HG02885 (cell line): Measurements from ENCODE around the gene CREBBP.
A peak's percentile ranks its signal among the peaks of the same experiment; 100 is the strongest.
"Not testable (repeated sequence)": the region's sequence is repeated elsewhere in the genome, so short reads cannot be mapped to it uniquely, and the experiment has no call there.

Source experiments
- ATAC-seq: cut with Tn5 transposase; IDR thresholded peaks from one replicate; pipeline ENCODE4 v1.9.1; 2021; ENCODE audit warnings: mild to moderate bottlenecking; ENCODE audit not compliant: unreplicated experiment, poor library complexity

The CREBBP gene

DNA sequence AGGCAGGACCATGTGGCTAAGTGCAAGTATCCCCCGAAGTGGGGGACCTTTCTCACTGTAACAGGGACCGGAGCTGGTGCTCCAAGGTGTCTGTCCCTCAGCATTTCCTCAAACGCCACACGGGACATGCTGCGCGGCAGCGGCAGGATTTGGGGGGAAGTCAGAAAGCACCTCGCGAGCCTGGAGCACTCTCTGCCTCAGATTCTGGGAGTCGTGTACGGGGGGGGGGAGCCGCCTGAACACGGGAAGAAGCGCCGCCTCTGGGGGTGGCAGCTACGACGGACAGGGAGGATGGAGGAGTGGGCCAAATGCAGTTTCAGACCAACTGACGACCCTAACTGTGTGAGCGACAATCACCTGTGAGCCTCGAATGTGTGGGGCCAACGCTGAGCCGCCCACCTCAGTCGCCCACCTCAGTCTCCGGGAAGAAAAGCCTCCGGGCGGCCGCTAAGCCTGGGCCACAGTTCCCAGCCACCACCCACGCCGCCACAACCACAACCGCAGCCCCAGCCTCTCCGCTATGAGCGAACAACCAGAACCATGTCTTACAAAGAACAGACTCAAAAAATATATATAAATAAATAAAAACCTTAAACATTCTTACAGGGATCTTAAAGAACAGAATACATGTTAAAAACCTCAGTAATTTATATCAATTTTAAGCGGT lies 154.4 kb downstream of the CREBBP start:
- ATAC-seq: no peak

DNA sequence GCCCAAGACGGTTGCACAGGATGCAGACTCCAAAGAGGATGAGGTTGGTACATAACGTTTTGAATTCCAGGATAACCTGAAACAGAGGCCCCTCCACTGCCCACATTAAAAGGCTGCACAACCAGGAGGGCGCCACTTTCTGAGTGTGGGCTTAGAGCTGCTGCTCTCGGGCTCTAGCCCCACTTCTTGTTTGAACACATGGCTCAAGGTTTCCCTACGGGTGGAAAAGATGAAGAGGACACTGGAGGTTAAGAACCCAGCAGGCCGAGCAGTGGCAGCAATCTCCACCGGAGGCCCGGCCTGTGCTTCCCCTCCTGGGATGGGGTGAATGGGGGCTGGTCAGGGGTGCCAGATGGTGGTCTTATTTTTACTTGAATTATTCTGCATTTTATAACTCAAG lies 155.2 kb downstream of the CREBBP start:
- no peak for ATAC-seq

DNA sequence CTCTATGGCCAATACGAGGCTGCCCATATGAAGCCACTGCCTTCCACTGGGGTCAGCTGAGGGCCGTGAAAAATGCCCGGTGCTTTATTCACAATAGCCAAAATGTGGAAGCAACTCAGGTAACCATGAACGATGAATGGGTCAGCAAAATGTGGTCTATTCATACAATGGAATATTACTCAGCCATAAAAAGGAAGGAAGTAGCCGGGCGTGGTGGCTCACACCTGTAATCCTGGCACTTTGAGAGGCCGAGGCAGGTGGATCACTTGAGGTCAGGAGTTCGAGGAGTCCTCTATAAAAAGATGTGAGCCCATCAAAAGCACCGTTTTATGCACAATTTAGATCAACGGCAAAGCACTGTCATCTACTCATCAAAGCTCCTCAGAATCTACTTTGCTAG lies 158.0 kb downstream of the CREBBP start:
- ATAC-seq: no peak

DNA sequence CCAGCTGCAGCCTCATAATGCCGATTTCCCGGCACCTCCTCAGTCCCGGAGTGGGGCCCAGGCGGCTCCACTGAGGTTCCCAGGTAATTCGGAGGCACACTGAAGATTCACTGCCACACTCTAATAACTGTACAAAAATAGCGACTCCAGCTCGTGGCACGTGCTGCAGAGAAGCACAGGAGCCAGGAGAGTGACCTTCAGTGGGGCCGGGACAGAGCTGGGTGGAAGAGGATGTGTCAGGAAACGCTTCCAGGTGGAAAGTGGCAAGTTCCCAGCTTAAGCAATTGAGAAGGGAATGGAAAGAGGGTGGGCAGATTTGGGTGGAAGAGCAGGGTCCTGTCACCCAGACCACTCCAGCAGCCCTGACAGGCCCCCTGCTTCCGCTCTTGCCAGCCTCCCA lies 160.1 kb downstream of the CREBBP start:
- ATAC-seq: no peak

DNA sequence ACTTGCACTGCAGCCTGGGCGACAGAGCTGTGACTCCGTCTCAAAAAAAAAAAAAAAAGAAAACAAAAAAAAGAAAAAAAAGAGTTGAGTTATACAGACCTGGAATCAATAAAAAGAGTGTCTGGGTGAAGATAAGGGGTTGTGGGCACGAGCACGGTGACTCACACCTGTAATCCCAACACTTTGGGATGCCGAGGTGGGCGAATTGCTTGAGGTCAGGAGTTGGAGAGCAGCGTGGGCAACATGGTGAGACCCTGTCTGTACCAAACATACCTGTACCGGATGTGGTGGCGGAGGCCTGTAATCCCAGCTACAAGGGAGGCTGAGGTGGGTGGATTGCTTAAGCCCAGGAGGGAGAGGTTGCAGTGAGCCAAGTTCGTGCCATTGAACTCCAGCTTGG lies 161.9 kb downstream of the CREBBP start:
- ATAC-seq: no peak

DNA sequence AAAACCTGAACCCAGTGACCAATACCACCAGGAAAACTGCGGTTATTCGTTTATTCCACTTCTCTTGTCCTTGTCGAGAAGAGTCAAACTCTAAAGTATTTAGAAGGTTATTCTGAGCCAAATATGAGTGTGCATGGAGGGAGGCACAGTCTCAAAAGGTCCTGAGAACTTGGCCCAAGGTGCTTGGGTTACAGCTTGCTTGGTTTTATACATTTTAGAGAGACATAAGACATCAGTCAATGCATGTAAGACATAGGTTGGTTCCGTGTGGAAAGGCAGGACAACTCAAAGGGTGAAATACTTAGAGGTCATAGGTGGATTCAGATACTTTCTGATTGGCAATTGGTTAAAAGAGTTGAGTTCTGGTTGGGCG lies 162.5 kb downstream of the CREBBP start:
- no peak for ATAC-seq

DNA sequence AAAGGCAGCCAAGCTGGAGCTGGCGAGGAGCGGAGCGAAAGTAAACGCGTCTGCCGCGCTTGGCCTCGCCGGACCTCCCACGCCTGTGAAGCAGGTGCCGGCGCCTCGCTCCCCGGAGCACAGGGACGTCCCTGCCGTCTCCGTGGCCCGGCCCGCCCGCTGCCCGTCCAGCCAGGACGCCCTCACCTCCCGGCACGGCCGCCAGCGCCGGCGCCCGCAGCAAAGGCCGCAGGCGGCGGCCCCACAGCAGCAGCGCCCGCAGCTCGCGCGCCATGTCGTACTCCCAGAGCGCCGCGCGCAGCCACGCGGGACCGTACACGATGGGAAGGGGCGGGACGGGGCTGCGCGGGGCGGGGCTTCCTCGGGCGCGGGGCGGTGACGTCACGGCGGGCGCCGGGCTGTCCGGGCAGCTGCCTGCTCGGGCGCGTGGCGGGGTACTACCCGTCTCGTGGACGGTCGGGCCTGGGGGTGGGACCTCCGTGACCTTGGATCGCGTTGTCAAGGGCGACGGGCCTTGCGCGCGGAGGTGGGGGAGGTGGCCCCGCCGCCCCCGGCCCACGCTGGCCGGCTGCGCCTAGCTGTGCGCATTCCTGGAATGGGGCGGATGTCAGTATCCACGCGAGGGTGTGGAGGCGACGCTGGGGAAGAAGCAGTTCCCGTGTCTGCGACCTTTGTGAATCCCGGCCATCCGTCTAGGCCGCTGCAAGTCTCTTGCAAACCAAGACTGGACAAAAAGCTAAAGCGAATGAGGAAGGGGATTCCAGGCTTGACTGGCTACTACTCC lies 163.1 kb downstream of the CREBBP start, which contains the start of gene TRAP1:
TRAP1 (minus strand) TSS at position 290 of the 784 bp plus-strand sequence; CDS start at position 274, 16 bp downstream.
- peak; percentile 92 for ATAC-seq

DNA sequence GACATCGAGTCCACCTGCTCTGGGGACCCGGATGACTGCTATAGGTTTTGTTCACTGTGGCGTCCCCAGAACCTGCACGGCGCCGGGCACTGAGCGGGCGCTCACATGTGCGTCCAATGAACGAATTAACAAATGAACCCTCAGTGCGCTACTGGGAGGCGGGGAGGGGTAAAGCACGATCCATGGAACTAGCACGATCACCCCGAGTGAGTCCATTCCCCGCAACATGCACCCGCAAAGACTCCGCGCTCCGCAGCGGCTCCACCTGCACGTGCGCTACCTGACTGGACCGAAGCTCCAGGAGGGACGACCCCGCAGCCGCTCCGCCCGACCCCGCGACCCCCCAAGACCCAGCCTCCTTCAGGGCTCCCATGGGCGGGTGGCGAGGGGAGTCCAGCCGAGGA lies 163.7 kb downstream of the CREBBP start:
- peak; percentile 20 for ATAC-seq

DNA sequence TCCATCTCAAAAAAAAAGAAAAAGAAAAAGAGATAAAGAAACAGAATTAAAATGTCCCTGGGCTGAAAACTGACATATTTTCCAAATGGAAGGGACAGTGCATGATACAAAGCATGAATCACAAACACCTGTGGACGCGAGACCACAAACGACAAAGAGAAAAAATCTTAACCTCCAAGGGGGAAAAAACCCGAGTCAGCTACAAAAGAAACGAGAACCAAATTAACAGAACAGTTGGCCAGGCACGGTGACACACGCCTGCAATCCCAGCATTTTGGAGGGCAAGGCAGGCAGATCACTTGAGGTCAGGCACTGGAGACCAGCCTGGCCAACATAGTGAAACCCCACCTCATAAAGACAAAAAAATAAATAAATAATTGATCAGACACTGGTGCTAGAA lies 165.1 kb downstream of the CREBBP start:
- no peak for ATAC-seq

DNA sequence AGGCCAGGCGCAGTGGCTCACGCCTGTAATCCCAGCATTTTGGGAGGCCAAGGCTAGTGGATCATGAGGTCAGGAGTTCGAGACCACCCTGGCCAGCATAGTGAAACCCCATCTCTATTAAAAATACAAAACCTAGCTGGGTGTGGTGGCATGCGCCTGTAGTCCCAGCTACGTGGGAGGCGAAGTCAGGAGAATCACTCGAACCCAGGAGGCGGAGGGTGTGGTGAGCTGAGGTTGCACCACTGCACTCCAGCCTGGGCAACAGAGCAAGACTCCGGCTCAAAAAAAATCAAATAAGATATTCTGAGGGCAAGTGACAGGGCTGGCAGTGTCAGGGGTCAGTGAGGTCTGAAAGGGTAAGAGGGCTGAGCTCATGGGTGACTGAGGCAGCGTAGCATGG lies 166.1 kb downstream of the CREBBP start:
- ATAC-seq: not testable (repeated sequence)

DNA sequence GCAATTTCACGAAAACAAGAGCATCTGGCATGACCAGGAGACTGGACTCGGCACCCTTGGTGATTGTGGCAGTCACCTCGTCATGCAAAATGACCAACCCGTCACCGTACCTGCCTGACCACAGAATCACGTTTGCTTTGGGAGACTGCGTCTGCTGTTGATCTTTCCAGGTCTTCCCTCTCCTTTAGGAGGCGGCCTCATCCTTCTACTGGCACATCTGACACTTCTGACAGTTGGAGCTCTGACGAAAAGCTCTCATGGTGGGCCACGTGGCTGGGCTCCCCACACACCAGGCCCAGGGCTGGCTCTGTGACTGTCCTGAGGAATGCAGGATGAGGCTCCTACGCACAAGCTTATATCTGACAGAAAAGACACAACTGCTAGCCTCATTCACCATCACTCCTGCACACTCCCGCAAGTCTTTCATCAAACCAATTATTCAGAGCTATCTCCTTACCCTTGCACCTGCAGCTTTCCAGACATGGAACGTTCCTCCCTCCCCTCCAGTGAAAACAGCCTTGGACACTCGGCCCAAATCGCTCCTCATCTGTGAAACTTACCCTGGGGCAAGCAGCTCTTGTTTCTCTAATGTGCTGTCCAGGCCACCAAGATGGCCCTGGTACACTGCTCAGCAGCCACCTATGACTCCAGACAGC lies 166.8 kb downstream of the CREBBP start:
- no peak for ATAC-seq

DNA sequence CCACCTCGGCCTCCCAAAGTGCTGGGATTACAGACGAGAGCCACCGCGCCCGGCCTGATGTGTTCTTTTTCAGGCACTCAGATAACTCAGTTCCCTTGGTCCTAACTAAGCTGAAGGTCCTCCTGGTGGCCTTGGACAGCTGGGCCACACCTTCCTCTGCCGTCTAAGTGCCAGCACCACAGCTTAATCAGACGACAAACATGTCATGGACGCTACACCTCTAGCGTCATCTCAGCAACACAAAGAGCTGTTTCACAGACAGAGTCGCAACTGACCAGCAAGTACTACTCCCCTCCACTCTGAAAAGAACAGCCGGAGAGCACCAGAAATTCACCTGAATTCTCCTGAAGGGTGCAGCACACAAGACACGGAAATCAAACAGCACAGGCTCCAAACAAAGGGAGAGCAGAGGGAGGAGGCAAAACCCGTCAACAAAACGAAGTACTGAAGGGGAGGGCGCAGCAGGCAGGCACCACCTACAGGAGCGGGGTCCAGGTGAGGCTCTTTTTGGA lies 167.6 kb downstream of the CREBBP start:
- no peak for ATAC-seq

DNA sequence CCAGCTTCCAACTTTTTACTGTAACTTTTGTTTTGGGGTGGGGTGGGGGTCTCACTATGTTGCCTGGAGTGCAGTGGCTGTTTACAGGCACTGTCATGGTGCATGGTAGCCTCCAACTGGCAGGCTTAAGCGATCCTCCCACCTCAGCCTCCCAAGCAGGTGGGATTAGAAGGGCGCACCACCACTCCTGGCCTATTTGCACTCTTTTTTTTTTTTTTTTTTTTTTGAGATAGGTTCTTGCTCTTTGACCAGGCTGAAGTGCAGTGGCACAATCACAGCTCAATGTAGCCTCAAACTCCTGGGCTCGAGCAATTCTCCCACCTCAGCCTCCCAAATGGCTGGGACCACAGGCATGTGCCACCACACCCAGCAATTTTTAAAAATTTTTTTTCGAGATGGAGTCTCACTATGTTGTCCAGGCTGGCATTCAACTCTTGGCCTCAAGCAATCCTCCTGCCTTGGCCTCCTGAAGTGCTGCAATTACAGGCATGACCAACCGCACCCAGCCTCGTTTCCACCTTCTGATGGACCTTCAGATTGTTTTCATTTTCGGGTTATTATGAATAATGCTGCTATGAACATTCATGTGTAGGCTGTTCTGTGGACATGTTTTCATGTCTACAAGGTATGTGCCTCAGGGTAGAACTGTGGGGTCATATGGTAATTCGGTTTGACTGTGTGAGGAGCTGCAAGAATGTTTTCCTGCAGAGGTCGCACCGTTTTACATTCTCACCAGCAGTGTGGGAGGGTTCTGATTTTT lies 174.1 kb downstream of the CREBBP start:
- ATAC-seq: no peak

DNA sequence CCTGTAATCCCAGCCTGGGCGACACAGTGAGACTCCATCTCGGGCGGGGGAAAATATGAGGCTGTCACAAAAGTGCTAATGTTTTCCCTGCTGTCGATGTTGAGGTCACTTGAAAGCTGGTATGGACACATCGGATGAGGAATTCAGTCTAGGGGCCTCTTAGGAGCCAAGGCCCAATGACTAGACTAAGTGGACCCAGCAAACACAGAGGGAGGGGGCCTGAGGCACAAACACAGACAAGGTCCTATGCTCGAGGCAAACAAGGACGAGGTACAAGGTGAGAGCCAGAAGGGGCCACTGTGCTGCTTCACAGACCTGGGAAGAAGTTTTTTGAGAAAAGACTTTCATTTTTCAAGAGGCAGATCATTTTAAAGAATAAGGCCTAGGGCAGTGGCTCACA lies 178.4 kb downstream of the CREBBP start:
- ATAC-seq: no peak

DNA sequence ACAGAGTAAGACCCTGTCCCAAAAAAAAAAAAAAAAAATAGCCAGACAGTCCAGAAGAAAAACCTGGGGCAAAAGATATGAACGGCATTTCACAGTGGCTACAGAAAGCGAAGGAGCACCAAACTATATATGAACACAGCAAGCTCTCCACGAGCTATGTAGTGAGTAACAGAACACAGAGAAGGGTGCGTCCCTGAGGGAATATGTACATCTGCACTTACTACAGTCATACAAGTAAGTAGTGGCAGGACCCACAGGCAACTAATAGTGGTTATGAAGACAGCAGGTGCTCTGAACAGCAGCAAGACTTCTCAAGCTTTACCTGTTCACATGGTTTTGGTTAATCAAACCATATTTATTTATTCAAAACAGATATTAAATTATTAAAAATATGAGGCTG lies 179.0 kb downstream of the CREBBP start:
- ATAC-seq: no peak

DNA sequence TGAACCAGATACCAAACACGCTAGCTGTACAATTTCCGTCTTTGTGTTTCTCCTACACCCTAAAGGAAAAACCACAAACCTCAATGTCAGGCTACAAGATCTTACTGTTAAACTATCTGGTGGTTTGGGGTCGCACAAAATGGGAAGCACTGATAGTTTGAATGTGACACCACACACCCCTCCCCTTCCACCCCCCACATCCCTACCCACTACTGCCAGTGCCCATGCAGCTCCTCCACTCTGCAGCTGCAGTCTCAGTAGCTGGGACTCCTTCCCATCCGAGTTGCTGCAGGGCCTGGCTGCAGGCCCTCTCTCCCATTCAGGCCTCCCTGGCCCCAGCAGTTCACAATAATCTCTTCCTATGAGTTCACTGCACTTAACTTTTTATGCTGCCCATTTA lies 181.6 kb downstream of the CREBBP start:
- no peak for ATAC-seq

DNA sequence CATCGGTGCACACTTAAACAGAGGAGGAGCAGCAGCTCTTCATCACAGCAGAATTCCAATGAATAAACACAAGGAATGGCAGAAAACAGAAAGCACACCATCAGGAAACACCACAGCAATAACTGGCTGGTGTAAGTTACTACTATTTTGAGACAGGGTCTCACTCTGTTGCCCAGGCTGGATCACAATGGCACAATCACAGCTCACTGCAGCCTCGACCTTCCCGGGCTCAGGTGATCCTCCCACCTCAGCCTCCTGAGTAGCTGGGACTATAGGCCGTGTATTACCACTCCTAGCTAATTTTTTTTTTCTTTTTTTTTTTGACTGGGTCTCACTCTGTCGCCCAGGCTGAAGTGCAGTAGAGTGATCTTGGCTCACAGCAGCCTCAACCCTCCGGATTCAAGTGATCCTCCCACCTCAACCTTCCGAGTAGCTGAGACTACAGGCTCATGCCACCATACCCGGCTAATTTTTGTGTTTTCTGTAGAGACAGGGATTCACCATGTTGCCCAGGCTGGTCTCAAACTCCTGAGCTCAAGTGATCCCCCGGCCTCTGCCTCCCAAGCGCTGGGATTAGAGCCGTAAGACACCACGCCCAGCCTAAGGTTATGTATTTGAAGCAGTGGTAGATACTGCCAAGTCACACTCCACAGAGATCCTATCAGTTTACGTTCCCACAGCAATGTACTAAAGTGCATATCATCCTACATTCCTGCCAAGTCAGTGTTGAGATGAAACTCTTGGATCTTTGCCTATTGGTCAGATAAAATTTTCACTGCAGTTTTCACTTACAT lies 183.9 kb downstream of the CREBBP start:
- no peak for ATAC-seq

DNA sequence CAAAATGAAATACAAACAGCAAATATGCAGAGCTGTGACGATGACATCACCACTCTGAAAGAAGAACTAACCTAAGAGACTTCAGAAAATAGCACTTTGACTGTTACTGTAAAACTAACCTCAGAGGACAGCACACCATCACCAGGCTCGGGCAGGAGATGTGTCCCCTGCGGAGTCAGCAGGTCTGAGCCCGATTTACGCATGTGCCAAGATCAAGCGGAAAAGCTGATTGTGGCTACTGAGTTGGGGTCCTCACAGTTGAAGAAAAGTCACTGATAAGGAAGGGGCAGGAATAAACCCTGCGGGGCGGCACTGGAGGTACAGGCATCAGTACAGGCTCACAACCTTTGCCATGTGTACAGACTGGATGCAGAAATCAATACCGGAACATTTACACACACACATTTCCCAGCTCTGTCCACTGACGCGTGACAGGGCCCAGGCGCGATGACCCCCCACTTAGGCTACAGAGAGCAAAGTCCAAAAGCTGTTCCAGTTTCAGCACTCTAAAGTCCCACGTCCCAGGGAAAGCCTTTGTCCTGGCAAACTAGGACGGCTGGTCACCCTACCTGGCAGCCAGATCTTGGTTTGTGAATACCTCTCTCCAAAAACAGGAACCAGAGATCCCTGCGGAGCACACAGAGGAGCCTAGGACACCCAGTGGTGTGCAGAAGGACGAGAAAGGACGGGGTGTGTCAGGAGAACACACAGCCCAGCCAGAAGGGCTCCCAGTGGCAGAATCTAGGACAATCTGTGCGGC lies 184.7 kb downstream of the CREBBP start:
- peak; percentile 52 for ATAC-seq

DNA sequence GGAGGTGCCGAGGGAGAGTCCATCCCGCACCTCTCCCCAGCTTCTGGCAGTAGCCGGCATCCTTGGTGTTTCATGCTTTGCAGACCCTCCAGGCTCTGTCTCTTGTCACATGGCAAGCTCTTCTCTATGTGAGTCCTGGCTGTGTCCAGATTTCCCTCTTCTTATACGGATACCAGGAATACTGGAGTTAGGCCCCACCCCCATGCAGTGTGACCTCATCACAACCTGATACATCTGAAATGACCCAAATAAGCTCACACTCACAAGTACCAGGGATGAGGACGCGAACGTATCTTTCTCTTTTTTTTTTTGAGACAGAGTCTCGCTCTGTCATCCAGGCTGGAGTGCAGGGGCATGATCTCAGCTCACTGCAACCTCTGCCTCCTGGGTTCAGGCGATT lies 186.5 kb downstream of the CREBBP start:
- no peak for ATAC-seq
